Measurements from ENCODE around the gene FNDC3B.

The FNDC3B gene

DNA sequence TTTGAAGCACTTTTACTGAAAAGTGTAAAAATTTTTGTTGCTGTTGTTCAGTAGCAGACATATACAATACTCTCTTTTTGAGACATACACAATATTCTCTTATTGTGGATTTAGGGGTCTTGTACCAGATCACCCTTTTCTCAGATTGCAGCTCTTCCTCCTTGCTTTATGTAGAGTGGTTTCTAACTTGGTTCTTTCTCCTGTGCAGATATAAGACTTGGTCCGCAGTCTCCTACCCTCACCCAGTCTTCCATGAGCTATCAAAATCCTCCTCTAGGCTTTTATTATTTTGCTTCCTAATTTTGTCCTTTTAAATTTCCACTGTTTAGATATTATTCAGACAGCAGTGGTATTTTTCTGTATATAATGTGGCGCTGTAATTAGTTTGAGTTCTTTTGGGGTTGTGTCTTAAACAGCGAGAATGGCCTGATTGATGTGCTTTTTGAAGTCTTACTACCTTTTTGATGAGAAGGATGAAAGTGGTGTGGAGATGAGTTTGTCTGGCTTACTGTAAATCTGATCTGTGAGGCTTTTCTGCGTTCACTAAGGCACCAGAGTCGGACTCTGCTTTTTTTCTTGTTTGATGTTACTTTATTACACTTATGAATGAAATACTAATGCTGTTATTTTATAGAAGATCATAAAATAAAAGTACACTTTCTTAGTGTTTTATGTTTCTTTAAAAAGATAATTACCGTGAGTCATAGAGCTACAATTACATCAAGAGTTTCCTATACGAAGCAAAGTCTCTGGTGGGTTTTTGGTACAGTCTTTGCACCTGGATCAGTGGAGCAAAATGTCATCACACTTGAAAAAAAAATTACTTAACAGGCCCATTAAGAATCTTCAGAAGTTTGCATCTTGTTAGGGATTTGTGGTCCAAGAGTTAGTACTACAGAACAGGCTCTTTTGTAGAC lies 27.8 kb downstream of the FNDC3B start:
- Histone ChIP-seq H3K27me3 (ENCODE audit: low read depth, low read length) (no peaks in the 10 kb centered on the region), H3K4me1 (ENCODE audit: low read length) (peaks cover 23% of the 10 kb centered on the region), H3K9me3 (ENCODE audit: insufficient read depth, low read length) (no peaks in the 10 kb centered on the region), H3K4me3 (ENCODE audit: low read length) (no peak overlapping the region), H2AFZ (ENCODE audit: low read depth, low read length) (no peak overlapping the region), H3K9ac (ENCODE audit: low read length) (no peak overlapping the region), H3K36me3 (replicated peaks; ENCODE audit: low read depth, low read length) (no peaks in the 10 kb centered on the region), H4K20me1 (ENCODE audit: insufficient read depth, low read length) (peaks cover 34% of the 10 kb centered on the region), H3K79me2 (ENCODE audit: low read length) (peaks cover 9% of the 10 kb centered on the region; the same call in 1 of the 2 replicates), H3K4me2 (ENCODE audit: low read length) (peak overlapping the region; percentile 72), H3K27ac (ENCODE audit: low read length) (no peak overlapping the region)
- TF ChIP-seq, protein P1, sequence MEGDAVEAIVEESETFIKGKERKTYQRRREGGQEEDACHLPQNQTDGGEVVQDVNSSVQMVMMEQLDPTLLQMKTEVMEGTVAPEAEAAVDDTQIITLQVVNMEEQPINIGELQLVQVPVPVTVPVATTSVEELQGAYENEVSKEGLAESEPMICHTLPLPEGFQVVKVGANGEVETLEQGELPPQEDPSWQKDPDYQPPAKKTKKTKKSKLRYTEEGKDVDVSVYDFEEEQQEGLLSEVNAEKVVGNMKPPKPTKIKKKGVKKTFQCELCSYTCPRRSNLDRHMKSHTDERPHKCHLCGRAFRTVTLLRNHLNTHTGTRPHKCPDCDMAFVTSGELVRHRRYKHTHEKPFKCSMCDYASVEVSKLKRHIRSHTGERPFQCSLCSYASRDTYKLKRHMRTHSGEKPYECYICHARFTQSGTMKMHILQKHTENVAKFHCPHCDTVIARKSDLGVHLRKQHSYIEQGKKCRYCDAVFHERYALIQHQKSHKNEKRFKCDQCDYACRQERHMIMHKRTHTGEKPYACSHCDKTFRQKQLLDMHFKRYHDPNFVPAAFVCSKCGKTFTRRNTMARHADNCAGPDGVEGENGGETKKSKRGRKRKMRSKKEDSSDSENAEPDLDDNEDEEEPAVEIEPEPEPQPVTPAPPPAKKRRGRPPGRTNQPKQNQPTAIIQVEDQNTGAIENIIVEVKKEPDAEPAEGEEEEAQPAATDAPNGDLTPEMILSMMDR (IDR thresholded peaks at IDR 0.05; ENCODE audit: low read depth, low read length), result no peak
- TF ChIP-seq EZH2phosphoT487 (IDR thresholded peaks at IDR 0.05; ENCODE audit: low read depth), result no peak

DNA sequence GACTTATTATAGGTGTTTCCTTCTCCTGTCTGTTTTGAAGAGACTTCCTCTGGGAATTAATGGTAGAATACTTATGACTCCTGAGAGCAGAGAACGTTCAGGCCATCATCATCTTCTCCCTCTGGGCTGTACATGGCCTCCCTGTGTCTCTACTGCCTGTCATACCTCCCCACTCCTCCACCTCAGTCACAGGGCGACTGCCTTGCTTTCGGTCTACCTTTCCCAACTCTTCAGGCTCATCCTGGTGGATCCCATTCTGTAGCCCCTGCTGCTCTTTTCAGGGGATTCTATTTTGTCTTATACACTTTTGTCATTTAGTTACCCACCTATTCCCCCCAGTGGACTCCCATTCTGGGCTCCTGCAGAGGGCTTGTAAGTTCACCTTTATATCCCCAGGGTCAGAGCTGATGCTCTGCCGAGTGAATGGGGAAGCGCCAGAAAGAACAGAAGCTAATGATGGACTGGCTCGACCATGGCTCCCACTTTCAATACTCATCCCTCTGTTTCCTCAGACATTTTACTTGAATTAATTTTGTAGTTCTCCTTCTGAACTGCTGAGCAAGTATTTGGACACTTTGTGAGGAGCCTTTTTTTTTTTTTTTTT lies 28.6 kb downstream of the FNDC3B start:
- Histone ChIP-seq H3K4me1 (ENCODE audit: low read length) (peaks cover 16% of the 10 kb centered on the region), H3K27ac (ENCODE audit: low read length) (no peak overlapping the region), H3K79me2 (ENCODE audit: low read length) (peaks cover 9% of the 10 kb centered on the region; the same call in 1 of the 2 replicates)

DNA sequence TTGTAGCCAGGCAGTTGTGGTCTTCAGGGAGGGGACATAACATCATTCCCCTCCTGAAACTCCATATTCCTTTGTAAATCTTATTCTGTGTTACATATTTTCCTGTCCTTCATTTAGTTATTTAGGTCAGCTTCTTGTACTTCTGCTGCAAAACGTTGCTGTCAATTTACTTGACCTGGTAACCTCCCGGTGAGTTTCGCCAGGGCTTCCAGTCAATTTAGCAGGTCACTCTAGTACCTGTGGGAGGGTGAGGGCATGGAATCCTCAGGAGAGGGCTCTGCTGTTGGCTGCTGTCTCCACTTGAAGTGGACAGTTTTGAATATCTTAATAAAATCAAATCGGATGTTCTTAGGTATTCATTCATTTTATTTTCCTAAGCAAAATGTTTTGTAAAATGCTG lies 29.6 kb downstream of the FNDC3B start:
- H4K20me1 ChIP-seq (ENCODE audit: insufficient read depth, low read length), result peaks cover 34% of the 10 kb centered on the region
- peaks cover 9% of the 10 kb centered on the region; the same call in 1 of the 2 replicates for H3K79me2 ChIP-seq (ENCODE audit: low read length)
- no peaks in the 10 kb centered on the region for H3K9me3 ChIP-seq (ENCODE audit: insufficient read depth, low read length)
- H3K4me2 ChIP-seq (ENCODE audit: low read length), result no peak overlapping the region
- H3K36me3 ChIP-seq (replicated peaks; ENCODE audit: low read depth, low read length), result no peaks in the 10 kb centered on the region
- no peak overlapping the region for H3K4me3 ChIP-seq (ENCODE audit: low read length)
- H3K4me1 ChIP-seq (ENCODE audit: low read length), result peaks cover 12% of the 10 kb centered on the region
- TF ChIP-seq, protein P1 (IDR thresholded peaks at IDR 0.05; ENCODE audit: low read depth, low read length), result no peak
- no peak for TF ChIP-seq EZH2phosphoT487 (IDR thresholded peaks at IDR 0.05; ENCODE audit: low read depth)
- no peak overlapping the region for H3K27ac ChIP-seq (ENCODE audit: low read length)
- no peaks in the 10 kb centered on the region for H3K27me3 ChIP-seq (ENCODE audit: low read depth, low read length)
- H3K9ac ChIP-seq (ENCODE audit: low read length), result no peak overlapping the region
- H2AFZ ChIP-seq (ENCODE audit: low read depth, low read length), result no peak overlapping the region

More for the DNA sequence above, 28.6 kb downstream of the FNDC3B start:
- H2AFZ ChIP-seq (ENCODE audit: low read depth, low read length), result no peak overlapping the region
- H4K20me1 ChIP-seq (ENCODE audit: insufficient read depth, low read length), result peaks cover 34% of the 10 kb centered on the region
- H3K9ac ChIP-seq (ENCODE audit: low read length), result no peak overlapping the region
- H3K27me3 ChIP-seq (ENCODE audit: low read depth, low read length), result no peaks in the 10 kb centered on the region
- H3K36me3 ChIP-seq (replicated peaks; ENCODE audit: low read depth, low read length), result no peaks in the 10 kb centered on the region
- no peak overlapping the region for H3K4me2 ChIP-seq (ENCODE audit: low read length)
- no peaks in the 10 kb centered on the region for H3K9me3 ChIP-seq (ENCODE audit: insufficient read depth, low read length)
- TF ChIP-seq, protein P1 (IDR thresholded peaks at IDR 0.05; ENCODE audit: low read depth, low read length), result no peak
- TF ChIP-seq EZH2phosphoT487 (IDR thresholded peaks at IDR 0.05; ENCODE audit: low read depth), result no peak
- no peak overlapping the region for H3K4me3 ChIP-seq (ENCODE audit: low read length)

DNA sequence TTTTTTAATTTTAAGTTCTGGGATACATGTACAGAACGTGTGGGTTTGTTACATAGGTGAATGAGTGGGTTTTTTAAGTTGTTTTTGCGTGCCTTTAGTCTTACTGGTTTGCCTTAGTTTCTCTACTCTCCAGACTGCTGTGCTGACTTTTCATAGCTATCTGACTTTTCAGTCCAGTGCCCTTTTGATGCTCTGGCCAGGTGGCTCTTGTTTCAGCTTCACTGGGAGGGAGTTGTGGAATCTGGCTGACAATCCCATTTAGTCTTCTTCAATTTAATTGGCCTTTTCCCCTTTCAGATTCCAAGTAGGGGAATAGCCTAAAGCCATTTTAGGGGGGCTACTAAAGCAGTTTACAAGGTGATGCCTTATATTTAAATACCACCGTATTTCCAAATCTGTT lies 30.1 kb downstream of the FNDC3B start:
- H3K4me1 ChIP-seq (ENCODE audit: low read length), result peaks cover 12% of the 10 kb centered on the region
- H3K27me3 ChIP-seq (ENCODE audit: low read depth, low read length), result no peaks in the 10 kb centered on the region
- TF ChIP-seq EZH2phosphoT487 (IDR thresholded peaks at IDR 0.05; ENCODE audit: low read depth), result no peak
- TF ChIP-seq, protein P1 (IDR thresholded peaks at IDR 0.05; ENCODE audit: low read depth, low read length), result no peak
- H2AFZ ChIP-seq (ENCODE audit: low read depth, low read length), result no peak overlapping the region
- H3K4me2 ChIP-seq (ENCODE audit: low read length), result no peak overlapping the region
- peaks cover 9% of the 10 kb centered on the region; the same call in 1 of the 2 replicates for H3K79me2 ChIP-seq (ENCODE audit: low read length)
- no peaks in the 10 kb centered on the region for H3K9me3 ChIP-seq (ENCODE audit: insufficient read depth, low read length)
- H3K36me3 ChIP-seq (replicated peaks; ENCODE audit: low read depth, low read length), result no peaks in the 10 kb centered on the region
- H3K27ac ChIP-seq (ENCODE audit: low read length), result no peak overlapping the region
- H3K9ac ChIP-seq (ENCODE audit: low read length), result no peak overlapping the region
- H3K4me3 ChIP-seq (ENCODE audit: low read length), result no peak overlapping the region
- peaks cover 36% of the 10 kb centered on the region for H4K20me1 ChIP-seq (ENCODE audit: insufficient read depth, low read length)

All from OCI-LY3 (cell line).